TTC549 (cell line): ENCODE measurements around the gene SPIB.
"Not testable (repeated sequence)": the region's sequence is repeated elsewhere in the genome, so short reads cannot be mapped to it uniquely, and the experiment has no call there.

ENCODE experiments used
- FAIRE-seq: peaks from 2 replicates; lab custom pipeline; 2012; peaks lifted over from hg19 to GRCh38; lab: Jason Lieb, UNC

Gene SPIB

DNA sequence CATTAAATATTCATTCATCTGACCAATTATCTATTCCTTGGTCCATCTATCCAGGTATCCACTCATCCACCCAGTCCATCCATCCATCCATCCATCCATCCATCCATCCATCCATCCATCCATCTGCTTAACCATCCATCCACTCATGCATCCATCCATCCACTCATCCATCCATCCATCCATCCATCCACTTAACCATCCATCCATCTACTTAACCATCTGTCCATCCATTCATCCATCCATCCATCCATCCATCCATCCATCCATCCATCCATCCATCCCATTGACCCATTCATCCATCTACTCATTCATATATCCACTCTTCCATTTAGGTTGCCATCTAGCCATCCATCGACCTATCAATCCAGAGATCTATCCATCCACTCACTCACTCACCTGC is 25.3 kb downstream of the SPIB start:
- FAIRE-seq: no peak

DNA sequence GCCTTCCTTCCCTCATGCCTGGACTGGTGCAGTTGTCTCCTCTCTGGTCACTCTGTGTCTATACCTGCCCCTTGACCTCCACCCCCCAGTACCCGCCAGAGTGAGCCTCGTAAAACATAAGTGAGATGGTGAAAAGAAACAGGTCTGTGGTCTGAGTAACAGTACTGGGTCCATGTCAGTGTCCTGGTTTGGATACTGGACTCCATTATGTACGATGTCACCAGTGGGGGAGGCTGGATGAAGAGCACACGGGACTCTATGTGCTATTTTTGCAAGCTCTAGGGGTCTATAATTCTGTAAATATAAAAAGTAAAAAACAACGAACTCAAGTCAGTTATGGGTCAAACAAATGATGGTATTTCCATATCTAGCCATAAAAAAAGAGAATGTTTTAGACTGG is 28.3 kb downstream of the SPIB start:
- no peak for FAIRE-seq

DNA sequence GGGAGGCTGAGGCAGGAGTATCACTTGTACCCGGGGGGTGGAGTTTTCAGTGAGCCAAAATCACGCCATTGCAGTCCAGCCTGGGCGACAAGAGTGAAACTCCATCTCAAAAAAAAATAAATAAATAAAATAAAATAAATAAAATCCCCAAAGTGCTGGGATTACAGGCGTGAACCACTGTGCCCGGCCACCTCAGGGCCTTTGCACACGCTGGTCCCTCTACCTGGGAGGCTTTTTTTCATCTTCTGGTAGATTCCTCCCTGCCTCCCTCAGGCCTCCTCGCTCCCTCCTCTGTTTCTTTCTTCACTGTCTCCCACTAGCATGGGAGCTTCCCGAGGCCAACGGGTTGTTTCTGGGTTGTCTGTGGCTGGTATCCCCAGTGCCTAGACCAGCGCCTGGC is 29.0 kb downstream of the SPIB start:
- no peak for FAIRE-seq

DNA sequence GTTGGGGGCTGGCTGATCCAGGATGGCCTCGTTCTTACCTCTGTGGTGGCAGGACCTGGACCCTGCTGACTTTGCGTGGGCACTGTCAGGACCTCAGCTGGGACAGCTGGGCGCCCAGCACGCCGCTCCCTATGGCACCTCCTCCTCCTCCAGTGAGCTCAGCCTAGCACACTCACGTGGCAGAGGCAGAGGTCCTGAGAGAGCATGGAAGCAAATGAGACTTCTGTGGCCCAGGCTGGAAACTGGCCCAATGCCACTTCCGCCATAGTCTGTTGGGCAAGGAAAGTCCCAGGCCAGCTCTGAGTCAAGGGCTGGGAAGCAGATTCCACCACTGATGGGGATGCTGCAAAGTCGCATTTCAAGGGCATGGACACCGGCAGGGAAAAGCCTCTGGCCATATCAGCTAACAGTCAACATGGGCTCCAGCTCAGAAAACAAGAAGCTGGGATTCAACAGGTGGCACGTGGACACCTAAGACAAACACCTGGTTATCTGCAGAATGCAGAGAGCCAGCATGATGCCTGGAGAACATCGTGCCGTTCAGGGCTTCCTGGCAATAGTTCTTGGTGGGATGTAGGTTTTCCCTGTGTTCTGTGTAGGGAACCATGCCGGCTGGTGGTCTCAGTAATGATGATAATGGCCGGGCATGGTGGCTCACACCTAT is 30.6 kb downstream of the SPIB start:
- FAIRE-seq: no peak

DNA sequence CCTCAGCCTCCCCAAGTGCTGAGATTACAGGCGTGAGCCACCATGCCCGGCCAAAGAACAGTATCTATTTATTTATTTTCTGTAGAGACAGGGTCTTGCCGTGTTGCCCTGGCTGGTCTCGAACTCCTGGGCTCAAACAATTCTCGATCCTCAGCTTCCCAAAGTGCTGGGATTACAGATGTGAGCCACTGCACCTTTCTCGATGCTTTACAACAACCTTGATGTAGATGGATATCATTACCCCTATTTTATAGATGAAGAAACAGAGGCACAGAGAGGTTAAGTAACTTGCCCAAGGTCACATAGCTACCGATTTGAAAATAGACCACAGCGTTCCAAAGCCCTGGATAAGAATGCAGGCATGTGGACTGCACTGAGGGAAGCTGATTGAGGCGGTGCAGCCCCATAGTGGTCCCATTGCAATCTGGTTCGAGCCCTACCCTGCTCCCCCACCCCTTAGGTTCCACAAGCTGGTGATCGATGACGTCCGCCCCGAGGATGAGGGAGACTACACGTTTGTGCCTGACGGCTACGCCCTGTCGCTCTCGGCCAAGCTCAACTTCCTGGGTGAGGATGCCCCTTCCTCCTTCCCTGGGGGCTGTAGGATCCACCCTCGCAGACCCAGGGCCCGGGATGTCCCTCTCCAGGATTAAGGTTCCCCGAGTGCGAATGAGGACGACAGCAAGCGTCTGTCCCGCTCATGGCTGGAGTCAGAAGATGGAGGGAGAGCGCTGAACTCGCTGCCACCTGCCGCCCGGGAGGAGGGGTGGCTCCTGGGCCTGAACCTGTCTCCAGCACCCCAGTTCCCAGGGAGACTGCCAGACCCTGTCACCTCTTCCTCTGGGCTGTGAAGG is 31.9 kb downstream of the SPIB start:
- FAIRE-seq: no peak

DNA sequence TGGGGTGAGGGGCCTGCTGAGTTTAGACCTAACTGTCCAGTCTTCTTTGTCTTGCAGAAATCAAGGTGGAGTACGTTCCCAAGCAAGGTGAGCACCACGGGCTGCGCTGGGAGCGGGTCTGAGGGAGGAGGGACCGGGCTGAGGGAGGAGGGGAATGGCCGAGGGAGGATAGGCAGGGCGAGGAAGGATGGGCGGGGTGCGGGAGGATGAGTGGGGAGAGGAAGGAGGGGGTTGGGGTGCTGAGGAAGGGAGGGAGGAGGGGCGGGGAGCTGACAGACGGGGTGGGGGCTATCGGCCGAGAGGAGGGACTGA is 32.4 kb downstream of the SPIB start:
- no peak for FAIRE-seq

DNA sequence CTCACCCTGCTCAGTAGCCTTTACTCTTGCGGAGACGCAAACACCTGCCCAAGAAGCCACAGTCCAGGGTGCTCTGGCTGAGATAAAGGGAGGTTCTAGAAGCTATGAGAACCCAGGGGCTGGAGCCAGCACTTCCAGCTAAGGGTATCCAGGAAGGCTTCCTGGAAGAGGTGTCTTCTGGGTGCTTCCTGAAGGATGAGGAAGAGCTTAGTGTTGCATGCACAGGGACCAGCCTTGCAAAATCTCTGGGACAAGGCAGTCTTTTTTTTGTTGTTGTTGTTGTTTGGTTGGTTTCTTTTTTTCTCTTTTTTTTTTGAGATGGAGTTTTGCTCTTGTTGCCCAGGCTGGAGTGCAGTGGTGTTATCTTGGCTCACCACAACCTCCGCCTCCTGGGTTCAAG is 34.5 kb downstream of the SPIB start:
- FAIRE-seq: no peak

DNA sequence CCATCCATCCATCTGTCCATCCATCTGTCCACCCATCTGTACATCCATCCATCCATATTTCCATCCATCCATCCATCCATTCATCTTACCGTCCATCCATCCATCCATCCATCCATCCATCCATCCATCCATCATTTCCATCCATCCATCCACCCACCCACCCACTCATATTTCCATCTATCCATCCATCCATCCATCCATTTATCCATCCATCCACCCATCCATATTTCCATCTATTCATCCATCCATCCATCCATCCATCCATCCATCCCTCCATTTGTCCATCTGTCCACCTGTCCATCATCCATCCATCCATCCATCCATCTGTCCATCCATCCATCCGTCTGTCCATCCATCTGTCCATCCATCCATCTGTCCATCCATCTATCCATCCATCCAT is 37.3 kb downstream of the SPIB start:
- FAIRE-seq: no peak

DNA sequence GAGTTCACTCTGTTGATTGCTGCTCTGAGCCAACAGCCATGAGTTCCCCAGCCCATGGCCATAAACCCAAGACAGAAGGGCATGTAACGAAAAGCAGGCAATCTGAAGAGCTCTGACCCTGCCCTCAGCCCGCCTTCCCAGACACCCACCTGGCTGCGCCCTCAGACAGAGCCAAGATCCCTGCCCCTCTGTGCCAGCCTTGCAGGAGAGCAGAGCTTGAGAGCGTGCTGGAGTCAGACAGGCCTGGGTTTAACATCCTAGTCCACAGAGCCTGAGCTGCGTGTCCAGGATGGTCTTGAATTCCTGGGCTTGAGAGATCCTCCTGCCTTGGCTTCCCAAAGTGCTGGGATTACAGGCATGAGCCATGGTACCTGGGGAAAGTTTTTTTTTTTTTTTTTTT is 38.6 kb downstream of the SPIB start:
- no peak for FAIRE-seq

DNA sequence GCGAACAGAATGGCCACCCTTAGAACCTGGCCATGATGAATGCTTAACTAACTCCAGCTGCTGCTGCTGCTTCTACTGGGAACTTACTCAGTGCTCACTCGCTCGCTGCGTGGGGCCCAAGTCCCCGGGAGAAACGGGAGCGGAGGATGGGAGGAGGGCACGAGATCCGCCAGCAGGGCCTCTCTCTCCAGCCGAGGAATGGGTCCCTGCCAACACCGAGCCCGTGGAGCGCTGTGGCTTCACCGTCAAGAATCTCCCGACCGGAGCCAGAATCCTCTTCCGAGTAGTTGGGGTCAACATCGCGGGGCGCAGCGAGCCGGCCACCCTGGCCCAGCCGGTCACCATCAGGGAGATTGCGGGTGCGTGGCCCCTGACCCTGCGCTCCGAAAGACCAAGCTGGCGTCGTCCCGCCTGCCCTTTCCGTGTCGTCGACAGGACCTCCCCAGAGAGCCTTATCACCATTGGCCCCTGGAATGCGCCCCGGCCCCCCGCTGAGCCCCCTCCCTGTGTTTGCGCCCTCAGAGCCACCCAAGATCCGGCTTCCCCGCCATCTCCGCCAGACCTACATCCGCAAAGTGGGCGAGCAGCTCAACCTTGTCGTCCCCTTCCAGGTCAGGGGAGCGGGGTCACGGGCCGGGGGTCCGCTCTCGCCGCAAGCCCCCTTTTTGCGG is 39.8 kb downstream of the SPIB start:
- no peak for FAIRE-seq

DNA sequence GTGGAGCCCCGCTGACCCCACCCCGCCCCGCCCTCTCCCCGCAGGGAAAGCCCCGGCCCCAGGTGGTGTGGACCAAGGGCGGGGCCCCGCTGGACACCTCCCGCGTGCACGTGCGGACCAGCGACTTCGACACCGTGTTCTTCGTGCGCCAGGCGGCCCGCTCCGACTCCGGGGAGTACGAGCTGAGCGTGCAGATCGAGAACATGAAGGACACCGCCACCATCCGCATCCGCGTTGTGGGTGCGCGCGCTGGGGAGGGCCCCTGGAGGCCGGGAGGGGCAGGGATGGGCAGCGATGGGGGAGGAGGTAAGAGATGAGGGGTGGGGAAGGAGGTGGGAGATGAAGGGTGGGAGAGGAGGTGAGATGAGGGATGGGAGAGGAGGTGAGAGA is 40.3 kb downstream of the SPIB start:
- FAIRE-seq: no peak

DNA sequence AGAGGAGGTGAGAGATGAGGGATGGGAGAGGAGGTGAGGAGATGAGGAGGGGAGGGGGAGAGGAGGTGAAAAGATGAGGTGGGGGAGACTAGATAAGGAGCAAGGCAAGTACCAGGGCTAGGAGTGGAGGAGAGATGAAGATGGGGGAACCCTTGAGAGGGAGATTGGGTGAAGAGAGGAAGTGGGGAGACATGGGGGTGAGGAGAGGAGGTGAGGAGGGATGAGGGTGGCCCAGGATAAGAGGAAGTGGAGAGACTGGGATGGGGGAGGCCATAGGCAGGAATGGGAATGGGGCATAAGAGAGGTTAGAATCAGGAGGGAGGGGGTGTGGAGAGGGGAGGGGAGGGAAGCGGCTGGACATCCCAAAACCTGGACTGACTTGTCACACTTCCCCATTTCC is 40.9 kb downstream of the SPIB start:
- no peak for FAIRE-seq

DNA sequence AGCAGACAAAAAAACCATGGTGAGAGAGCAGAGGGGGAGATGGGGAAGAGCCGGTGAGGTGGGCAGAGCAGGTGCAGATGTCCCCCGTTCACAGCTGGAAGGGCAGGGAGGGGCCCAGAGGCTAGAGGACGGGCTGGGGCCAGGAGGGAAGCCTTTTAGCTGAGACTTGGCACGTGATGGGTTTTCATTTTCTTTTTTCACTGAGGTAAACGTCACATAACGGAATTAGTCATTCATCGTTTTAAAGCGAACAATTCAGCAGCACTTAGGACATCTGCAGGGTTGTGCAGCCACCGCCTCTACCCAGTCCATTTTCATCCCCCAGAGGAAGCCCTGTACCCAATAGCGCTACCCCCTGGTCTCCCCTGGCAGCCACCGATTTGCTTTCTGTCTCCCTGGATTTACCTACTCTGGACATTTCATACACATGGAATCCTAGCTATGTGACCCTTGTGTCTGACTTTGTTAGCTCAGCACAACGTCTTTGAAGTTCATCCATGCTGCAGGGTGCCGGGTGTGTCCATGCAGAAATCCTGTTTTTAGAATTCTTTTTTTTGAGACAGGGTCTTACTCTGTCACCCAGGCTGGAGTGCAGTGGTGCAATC is 41.5 kb downstream of the SPIB start:
- no peak for FAIRE-seq

DNA sequence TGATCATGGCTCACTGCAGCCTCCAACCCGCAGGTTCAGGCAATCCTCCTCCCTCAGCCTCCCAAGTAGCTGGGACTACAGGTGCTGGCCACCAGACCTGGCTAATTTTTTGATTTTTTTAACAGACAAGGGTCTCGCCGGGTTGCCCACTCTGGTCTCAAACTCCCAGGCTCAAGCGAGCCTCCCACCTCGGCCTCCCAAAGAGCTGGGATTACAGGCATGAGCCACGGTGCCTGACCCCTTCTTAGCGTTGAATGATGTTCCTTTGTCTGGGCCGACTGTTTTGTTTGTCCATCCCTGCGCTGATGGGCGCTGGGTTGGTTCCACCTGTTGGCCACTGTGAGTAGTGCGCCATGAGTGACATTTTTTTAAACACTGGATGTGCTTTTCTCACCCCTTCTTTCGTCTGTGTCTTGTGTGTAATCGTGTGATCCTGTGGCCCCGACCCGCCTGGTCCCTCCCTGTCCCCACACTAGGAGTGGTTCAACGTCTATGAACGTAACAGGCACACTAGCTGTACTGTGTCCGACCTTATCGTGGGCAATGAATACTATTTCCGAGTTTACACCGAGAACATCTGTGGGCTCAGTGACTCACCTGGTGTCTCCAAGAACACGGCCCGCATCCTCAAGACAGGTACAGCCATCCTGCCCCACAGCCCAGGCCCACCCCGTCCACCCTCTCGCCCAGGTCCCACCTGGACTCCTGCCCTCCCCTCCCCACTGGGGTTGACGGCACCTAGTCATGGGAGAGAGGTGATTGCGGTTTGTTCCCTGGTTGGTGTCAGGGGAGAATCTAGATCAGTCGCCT is 42.5 kb downstream of the SPIB start:
- FAIRE-seq: no peak

DNA sequence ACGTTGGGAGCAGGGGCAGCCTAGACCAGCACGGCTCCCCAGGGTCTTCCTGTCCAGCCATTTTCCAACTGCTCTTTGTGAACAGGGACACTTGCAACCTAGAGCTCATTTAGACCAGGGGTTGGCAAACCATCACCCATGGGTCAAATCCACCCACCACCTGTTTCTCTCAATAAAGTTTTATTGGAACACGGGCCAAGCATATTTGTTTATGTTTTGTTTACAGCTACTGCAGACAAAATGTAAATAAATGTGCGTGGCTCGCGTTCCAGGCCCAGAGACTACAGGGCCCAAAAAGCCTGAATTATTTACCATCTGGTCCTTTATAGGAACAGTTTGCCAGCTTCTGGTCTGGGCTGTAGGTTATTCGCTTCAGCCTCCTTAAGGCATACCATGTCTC is 44.2 kb downstream of the SPIB start:
- no peak for FAIRE-seq

DNA sequence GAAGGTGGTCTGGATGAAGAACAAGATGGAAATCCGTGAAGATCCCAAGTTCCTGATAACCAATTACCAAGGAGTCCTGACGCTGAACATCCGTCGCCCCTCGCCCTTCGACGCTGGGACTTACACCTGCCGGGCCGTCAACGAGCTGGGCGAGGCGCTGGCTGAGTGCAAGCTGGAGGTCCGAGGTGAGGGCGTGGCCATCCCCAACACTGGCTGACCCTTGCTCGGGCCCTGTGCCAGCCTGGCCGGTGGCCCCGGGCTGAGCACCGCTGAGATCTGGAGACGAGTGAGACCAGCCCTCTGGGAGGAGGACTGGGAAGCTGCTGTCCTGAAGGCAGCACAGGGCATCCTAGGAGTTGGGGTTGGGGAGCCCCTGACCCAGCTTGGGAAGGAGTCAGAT is 45.6 kb downstream of the SPIB start:
- FAIRE-seq: no peak

DNA sequence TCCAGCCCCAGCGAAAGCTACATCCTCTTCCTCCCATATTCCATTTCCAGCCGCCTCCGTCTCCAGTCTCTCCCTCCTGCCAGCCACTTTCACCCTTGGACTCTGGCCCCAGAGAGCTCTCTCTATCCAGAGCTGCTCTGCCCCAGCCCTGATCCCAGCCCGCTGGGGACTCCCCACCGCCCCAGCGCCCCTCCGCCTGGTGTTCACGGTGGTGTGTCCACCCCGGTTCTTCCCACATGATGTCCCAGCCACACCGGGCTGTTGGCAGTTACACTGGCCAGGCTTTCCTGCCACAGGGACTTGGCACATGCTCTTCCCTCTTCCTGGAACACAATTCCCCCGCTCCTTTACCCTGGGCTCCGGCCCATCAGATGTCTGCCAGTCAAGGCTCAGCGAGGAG is 46.3 kb downstream of the SPIB start:
- FAIRE-seq: no peak

DNA sequence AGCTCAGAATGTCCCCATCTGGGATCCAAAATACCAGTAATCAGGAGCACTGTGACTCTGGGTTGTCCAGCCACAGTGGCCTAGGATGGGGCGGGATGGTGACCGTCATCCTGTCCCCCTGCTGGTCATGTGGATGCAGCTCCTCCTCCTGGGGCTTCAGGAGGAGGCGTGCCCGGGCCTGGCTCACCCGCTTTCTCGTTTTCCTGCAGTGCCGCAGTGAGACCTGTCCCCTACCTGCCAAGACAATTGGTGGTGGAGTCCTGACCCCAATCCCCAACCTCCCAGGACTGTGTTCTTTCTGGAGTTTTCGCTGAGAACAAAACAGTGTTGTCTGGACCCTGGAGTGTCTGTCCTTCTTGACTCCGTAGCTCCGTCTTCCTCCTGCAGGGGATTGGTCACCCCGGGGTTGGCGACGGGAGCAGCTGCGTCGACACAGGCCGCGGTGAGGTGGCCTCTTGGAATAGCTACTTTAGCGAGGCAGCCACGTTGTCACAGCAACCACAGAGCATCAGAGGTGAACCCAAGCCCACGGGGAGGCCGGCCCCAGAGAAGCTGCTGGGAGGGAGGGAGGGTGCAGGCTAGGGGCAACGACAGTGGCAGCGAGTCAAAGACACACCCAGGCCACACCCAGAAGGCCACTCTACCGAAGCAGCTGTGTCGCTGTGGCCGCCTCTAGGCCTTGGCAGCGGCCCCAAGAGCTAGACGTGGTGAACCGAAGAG is 47.4 kb downstream of the SPIB start:
- no peak for FAIRE-seq

DNA sequence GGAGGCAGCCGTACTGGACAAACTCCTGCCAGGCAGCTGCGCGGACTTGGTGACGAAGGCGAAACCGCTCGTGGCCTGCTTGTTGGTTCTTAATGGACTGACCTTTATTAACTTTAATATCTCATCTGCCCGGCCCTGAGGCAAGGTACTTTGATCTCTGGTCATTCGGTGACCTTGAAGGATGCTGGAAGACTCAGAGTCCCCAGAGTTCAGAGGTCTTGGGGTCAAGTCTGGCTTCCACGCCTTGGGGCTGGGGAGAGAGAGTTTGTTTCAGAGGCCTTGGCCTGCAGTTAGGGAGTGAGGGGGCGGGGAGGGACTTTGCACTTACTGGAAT is 47.9 kb downstream of the SPIB start:
- FAIRE-seq: no peak

DNA sequence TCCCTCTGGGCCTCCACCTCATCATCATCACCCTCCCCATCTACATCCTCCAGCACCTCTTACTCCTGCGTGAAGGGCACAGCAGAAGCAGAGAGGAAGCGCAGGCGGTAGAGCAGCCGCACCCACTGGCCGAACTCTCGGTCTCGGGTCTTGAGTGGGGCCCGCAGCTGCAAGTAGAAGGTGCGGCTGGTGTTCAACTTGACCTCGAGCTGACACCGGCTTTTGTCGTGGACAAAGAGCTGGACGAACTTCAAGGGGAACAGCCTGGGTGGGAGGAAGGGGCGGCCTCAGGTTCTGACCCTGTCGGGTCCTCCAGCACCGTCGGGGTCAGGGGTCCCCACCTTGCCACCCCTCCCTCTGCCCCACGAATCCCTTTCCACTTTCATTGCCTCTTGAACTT is 48.8 kb downstream of the SPIB start:
- FAIRE-seq: no peak

DNA sequence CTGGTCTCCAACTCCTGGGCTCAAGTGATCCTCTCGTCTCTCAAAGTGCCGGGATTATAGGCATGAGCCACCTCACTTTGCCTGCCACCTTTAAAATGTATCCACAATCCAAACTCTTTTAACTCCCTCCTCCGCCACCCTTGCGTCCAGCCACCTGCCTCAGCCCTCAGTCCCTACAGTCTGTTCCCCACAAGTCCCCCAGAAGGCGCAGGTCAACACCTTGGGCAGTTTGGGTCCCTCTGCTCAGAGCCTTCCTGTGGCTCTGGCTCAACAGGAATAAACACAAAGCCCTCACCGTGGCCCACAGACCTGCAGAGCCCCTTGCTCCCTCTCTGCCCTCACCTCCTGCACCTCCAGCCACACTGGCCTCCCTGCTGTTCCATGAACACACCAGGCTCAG is 50.1 kb downstream of the SPIB start:
- no peak for FAIRE-seq

DNA sequence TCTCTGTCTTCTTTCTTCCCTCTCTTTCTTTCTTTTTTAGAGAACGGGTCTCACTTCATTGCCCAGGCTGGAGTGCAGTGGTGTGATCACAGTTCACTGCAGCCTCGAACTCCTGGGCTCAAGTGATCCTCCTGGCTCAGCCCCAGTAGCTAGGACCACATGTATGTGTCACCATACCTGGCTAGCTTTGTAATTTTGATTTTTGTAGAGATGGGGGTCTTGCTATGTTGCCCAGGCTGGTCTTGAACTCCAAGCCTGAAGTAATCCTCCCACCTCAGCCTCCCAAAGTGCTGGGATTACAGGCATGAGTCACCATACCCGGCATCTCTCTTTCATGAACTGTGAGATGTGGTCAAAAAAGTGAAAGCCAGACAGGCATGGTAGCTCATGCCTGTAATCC is 54.6 kb downstream of the SPIB start:
- FAIRE-seq: not testable (repeated sequence)
